Measurements from ENCODE around the gene SIRT6. TPM values are rescaled to one million over a fixed set of nuclear protein-coding genes. Genes with fewer than 3 reads are reported as not detected.
"Not testable (repeated sequence)": the region's sequence is repeated elsewhere in the genome, so short reads cannot be mapped to it uniquely, and the experiment has no call there.

The SIRT6 gene
- total RNA-seq, 4 donors from 2014 or later: 18.7 to 39.8 (median 32.9) TPM

DNA sequence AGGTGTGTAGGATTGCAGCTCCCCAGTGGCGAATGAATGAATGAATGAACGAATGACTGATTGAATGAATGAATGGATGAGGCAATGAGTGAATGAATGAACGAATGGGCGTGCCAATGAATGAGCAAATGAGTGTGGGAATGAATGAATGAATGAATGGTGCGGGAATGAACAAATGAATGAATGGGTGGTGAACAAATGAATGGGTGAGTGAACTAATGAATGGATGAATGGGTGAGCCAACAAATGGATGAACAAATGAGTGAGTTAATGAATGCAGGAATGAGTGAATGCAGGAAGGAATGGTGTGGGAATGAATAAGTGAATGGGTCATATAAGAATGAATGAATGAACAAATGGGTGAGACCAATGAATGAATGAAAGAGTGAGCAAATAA, 14.9 kb upstream of the SIRT6 start:
- no peak for TF ChIP-seq POLR2A (IDR thresholded peaks at IDR 0.05)
- TF ChIP-seq, protein P1, sequence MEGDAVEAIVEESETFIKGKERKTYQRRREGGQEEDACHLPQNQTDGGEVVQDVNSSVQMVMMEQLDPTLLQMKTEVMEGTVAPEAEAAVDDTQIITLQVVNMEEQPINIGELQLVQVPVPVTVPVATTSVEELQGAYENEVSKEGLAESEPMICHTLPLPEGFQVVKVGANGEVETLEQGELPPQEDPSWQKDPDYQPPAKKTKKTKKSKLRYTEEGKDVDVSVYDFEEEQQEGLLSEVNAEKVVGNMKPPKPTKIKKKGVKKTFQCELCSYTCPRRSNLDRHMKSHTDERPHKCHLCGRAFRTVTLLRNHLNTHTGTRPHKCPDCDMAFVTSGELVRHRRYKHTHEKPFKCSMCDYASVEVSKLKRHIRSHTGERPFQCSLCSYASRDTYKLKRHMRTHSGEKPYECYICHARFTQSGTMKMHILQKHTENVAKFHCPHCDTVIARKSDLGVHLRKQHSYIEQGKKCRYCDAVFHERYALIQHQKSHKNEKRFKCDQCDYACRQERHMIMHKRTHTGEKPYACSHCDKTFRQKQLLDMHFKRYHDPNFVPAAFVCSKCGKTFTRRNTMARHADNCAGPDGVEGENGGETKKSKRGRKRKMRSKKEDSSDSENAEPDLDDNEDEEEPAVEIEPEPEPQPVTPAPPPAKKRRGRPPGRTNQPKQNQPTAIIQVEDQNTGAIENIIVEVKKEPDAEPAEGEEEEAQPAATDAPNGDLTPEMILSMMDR (IDR thresholded peaks at IDR 0.05): no peak
- 77 to 91% methylated on average over 5 of the region's 5 CpGs for WGBS, 2 donors
- H3K4me3 ChIP-seq (ENCODE audit: low read depth, poor library complexity, severe bottlenecking): no peak overlapping the region
- intact Hi-C loops (cut with DNase I; ENCODE audit: low total_unique reads): no loop called here
- no peak for DNase-seq (ENCODE audit: low spot score in 2 of 2)

DNA sequence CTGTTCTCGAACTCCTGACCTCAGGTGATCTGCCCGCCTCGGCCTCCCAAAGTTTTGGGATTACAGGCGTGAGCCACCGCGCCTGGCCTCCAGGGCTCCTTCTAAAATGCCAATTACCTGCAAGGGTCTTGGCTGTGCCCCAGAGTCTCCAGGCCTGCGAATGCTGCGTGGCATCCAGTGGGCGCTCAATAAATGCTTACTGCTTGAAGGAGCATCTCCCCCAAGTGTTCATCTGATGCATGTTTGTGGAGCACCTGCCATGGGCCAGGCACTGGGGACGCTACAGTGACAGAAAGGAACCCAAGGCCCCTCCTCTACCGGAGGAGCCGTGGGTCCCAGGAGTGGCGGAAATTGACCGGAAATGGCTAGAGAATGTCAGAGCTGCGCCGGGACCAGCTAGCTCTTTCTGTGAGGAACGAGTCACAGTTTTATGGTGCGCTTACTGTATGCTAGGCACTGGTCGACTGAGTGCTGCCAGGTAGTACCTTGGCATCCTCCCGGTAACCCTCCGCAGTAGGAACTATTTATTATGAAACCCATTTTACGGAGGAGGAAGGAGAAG, 14.3 kb upstream of the SIRT6 start:
- H3K4me3 ChIP-seq (ENCODE audit: low read depth, poor library complexity, severe bottlenecking): no peak overlapping the region
- no peak for DNase-seq (ENCODE audit: low spot score in 2 of 2)
- intact Hi-C loops (cut with DNase I; ENCODE audit: low total_unique reads): no loop called here
- no peak for TF ChIP-seq POLR2A (IDR thresholded peaks at IDR 0.05)
- TF ChIP-seq, protein P1 (IDR thresholded peaks at IDR 0.05): no peak
- 83 to 89% methylated on average over 22 of the region's 22 CpGs for WGBS, 2 donors

GRCh38 chr19:4196009-4196408, 13.6 kb upstream of the SIRT6 start:
- DNase-seq (ENCODE audit: low spot score in 2 of 2): no peak
- TF ChIP-seq, protein P1 (IDR thresholded peaks at IDR 0.05): no peak
- TF ChIP-seq POLR2A (IDR thresholded peaks at IDR 0.05): no peak
- WGBS, 2 donors: 82 to 87% methylated on average over 8 of the region's 8 CpGs
- H3K4me3 ChIP-seq (ENCODE audit: low read depth, poor library complexity, severe bottlenecking): no peak overlapping the region
- intact Hi-C loops (cut with DNase I; ENCODE audit: low total_unique reads): no loop called here

GRCh38 chr19:4194353-4194752, 12.0 kb upstream of the SIRT6 start:
- TF ChIP-seq, protein P1 (IDR thresholded peaks at IDR 0.05): no peak
- no peak for TF ChIP-seq POLR2A (IDR thresholded peaks at IDR 0.05)
- no peak for DNase-seq (ENCODE audit: low spot score in 2 of 2)
- H3K4me3 ChIP-seq (ENCODE audit: low read depth, poor library complexity, severe bottlenecking): no peak overlapping the region
- intact Hi-C loops (cut with DNase I; ENCODE audit: low total_unique reads): no loop called here
- 39 to 52% methylated on average over 7 of the region's 7 CpGs for WGBS, 2 donors

GRCh38 chr19:4192537-4192936, 10.2 kb upstream of the SIRT6 start:
- intact Hi-C loops (cut with DNase I; ENCODE audit: low total_unique reads); DNase-seq (ENCODE audit: low spot score in 2 of 2); H3K4me3 ChIP-seq (ENCODE audit: low read depth, poor library complexity, severe bottlenecking): not testable (repeated sequence)
- WGBS, 2 donors: 92 to 95% methylated on average over 3 of the region's 3 CpGs

GRCh38 chr19:4189641-4190040, 7.3 kb upstream of the SIRT6 start:
- TF ChIP-seq, protein P1 (IDR thresholded peaks at IDR 0.05): no peak
- TF ChIP-seq POLR2A (IDR thresholded peaks at IDR 0.05): no peak
- DNase-seq (ENCODE audit: low spot score in 2 of 2): no peak
- no peak overlapping the region for H3K4me3 ChIP-seq (ENCODE audit: low read depth, poor library complexity, severe bottlenecking)
- intact Hi-C loops (cut with DNase I; ENCODE audit: low total_unique reads): no loop called here
- WGBS, 2 donors: 70 to 72% methylated on average over 5 of the region's 5 CpGs

All from lower leg skin (tissue), 4 donors.